H9 (cell line): ENCODE data around the gene AURKA. TPM values are rescaled to one million over a fixed set of nuclear protein-coding genes. Genes with fewer than 3 reads are reported as not detected.

Source experiments
- DNase-seq: peaks from one replicate; pipeline ENCODE4 v3.0.0-alpha.2; 2017
- H2AFZ ChIP-seq: one replicate; pipeline ENCODE4 v1.6.1; 2013; ENCODE audit warnings: mild to moderate bottlenecking, low read length, control low read depth, moderate library complexity
- H2AK5ac ChIP-seq: 2 replicates; pipeline ENCODE4 v1.6.1; 2013; ENCODE audit warnings: low read length, control low read depth, mixed read lengths; ENCODE audit not compliant: insufficient read length
- H2BK120ac ChIP-seq: one replicate; pipeline ENCODE4 v1.6.1; 2013; ENCODE audit warnings: low read depth, mild to moderate bottlenecking, low read length, control low read depth, inconsistent platforms; ENCODE audit not compliant: poor library complexity, severe bottlenecking
- H2BK12ac ChIP-seq: 2 replicates; pipeline ENCODE4 v1.6.1; 2013; ENCODE audit warnings: low read length, control low read depth, mixed read lengths, low read depth; ENCODE audit not compliant: insufficient read length
- H2BK15ac ChIP-seq: 2 replicates; pipeline ENCODE4 v1.6.1; 2013; ENCODE audit warnings: low read depth, low read length, control low read depth
- H2BK20ac ChIP-seq: one replicate; pipeline ENCODE4 v1.6.1; 2013; ENCODE audit warnings: low read depth, mild to moderate bottlenecking, low read length, control low read depth, inconsistent platforms; ENCODE audit not compliant: poor library complexity, severe bottlenecking
- H2BK5ac ChIP-seq: 2 replicates; pipeline ENCODE4 v1.6.1; 2013; ENCODE audit warnings: low read length, control low read depth, mixed read lengths; ENCODE audit not compliant: insufficient read length
- H3K14ac ChIP-seq: 2 replicates; pipeline ENCODE4 v1.6.1; 2013; ENCODE audit warnings: low read length, control low read depth; ENCODE audit not compliant: insufficient read depth
- H3K18ac ChIP-seq: 2 replicates; pipeline ENCODE4 v1.6.1; 2013; ENCODE audit warnings: low read depth, mild to moderate bottlenecking, mixed read lengths, low read length, control low read depth; ENCODE audit not compliant: insufficient read length
- H3K23ac ChIP-seq: 2 replicates; pipeline ENCODE4 v1.6.1; 2013; ENCODE audit warnings: low read length, control low read depth, mixed read lengths, low read depth; ENCODE audit not compliant: insufficient read length
- H3K23me2 ChIP-seq: 2 replicates; pipeline ENCODE4 v1.6.1; 2013; ENCODE audit warnings: low read depth, mild to moderate bottlenecking, mixed read lengths, low read length, control low read depth; ENCODE audit not compliant: insufficient read length, poor library complexity, severe bottlenecking
- H3K27ac ChIP-seq: 2 replicates; pipeline ENCODE4 v1.5.1; 2013; ENCODE audit warnings: low read length, control low read depth, mixed read lengths, low read depth; ENCODE audit not compliant: insufficient read length
- H3K27me3 ChIP-seq: 2 replicates; pipeline ENCODE4 v1.6.1; 2013; ENCODE audit warnings: low read length, control low read depth, inconsistent platforms; ENCODE audit not compliant: insufficient read depth
- H3K4ac ChIP-seq: 2 replicates; pipeline ENCODE4 v1.6.1; 2013; ENCODE audit warnings: low read depth, mild to moderate bottlenecking, control low read depth, inconsistent platforms, low read length, moderate library complexity
- H3K4me1 ChIP-seq: 2 replicates; pipeline ENCODE4 v1.6.1; 2013; ENCODE audit warnings: low read length, control low read depth, inconsistent platforms; ENCODE audit not compliant: insufficient read depth
- H3K4me2 ChIP-seq: 2 replicates; pipeline ENCODE4 v1.6.1; 2013; ENCODE audit warnings: low read length, control low read depth, mixed read lengths; ENCODE audit not compliant: insufficient read length, insufficient read depth
- H3K56ac ChIP-seq: 2 replicates; pipeline ENCODE4 v1.6.1; 2013; ENCODE audit warnings: low read depth, mild to moderate bottlenecking, mixed read lengths, low read length, control low read depth; ENCODE audit not compliant: insufficient read length
- H3K79me1 ChIP-seq: 2 replicates; pipeline ENCODE4 v1.6.1; 2013; ENCODE audit warnings: low read depth, mild to moderate bottlenecking, moderate library complexity, low read length, control low read depth, inconsistent platforms; ENCODE audit not compliant: insufficient read depth, poor library complexity, severe bottlenecking
- H3K79me2 ChIP-seq: 2 replicates; pipeline ENCODE4 v1.6.1; 2013; ENCODE audit warnings: low read length, control low read depth, inconsistent platforms; ENCODE audit not compliant: insufficient read depth
- H3K9ac ChIP-seq: 2 replicates; pipeline ENCODE4 v1.6.1; 2013; ENCODE audit warnings: low read length, control low read depth, mixed read lengths; ENCODE audit not compliant: insufficient read length; ENCODE audit errors: extremely low read depth
- H3K9me3 ChIP-seq: one replicate; pipeline ENCODE4 v1.6.1; 2013; ENCODE audit warnings: low read depth, low read length, inconsistent platforms; ENCODE audit not compliant: control insufficient read depth
- H3T11ph ChIP-seq: one replicate; pipeline ENCODE4 v1.6.1; 2013; ENCODE audit warnings: mild to moderate bottlenecking, low read length, control low read depth, inconsistent platforms
- H4K20me1 ChIP-seq: one replicate; pipeline ENCODE4 v1.6.1; 2013; ENCODE audit not compliant: control insufficient read depth, insufficient read length, insufficient read depth
- H4K5ac ChIP-seq: 2 replicates; pipeline ENCODE4 v1.6.1; 2013; ENCODE audit warnings: low read depth, mild to moderate bottlenecking, mixed read lengths, low read length, control low read depth; ENCODE audit not compliant: insufficient read length
- H4K8ac ChIP-seq: replicated peaks from 2 replicates; pipeline ENCODE4 v1.6.1; 2013; ENCODE audit warnings: low read length, control low read depth, mixed read lengths, low read depth; ENCODE audit not compliant: insufficient read length
- H4K91ac ChIP-seq: 2 replicates; pipeline ENCODE4 v1.6.1; 2013; ENCODE audit warnings: low read depth, mild to moderate bottlenecking, moderate library complexity, mixed read lengths, low read length, control low read depth; ENCODE audit not compliant: insufficient read length
- H3K27ac Mint-ChIP-seq, 3 experiments: 2 replicates in 2 of 3; 3 replicates in 1 of 3; pipeline ENCODE4 v1.8.0; 2020 to 2021; ENCODE audit warnings: mixed read lengths in 3 of 3, mild to moderate bottlenecking in 1 of 3, moderate library complexity in 1 of 3
- H3K27me3 Mint-ChIP-seq: 2 replicates; pipeline ENCODE4 v1.8.0; 2021; ENCODE audit warnings: low read depth, mild to moderate bottlenecking, moderate library complexity, mixed read lengths
- H3K36me3 Mint-ChIP-seq, 3 experiments: 2 replicates in 2 of 3; 3 replicates in 1 of 3; pipeline ENCODE4 v1.8.0; 2020 to 2021; ENCODE audit warnings: low read depth in 3 of 3, mixed read lengths in 3 of 3; ENCODE audit not compliant: insufficient read depth in 1 of 3
- H3K4me1 Mint-ChIP-seq, 2 experiments: 2 replicates each; pipeline ENCODE4 v1.8.0; 2020; ENCODE audit warnings: mixed read lengths in 2 of 2
- H3K4me3 Mint-ChIP-seq, 2 experiments: 2 replicates in 1 of 2; 3 replicates in 1 of 2; pipeline ENCODE4 v1.8.0; 2020 to 2021; ENCODE audit warnings: mild to moderate bottlenecking in 2 of 2, mixed read lengths in 2 of 2, moderate library complexity in 1 of 2
- H3K9me3 Mint-ChIP-seq, 2 experiments: 2 replicates in 1 of 2; 3 replicates in 1 of 2; pipeline ENCODE4 v1.8.0; 2020; ENCODE audit warnings: mild to moderate bottlenecking in 2 of 2, mixed read lengths in 2 of 2, moderate library complexity in 1 of 2
- WGBS: extraction: QIAGEN DNeasy Blood & Tissue Kit; methylation state at CpG from one replicate; pipeline ENCODE4 v1.1.7; 2013; ENCODE audit warnings: missing lambda C conversion rate, low lambda C conversion rate, mixed read lengths; ENCODE audit not compliant: insufficient read length; ENCODE audit errors: extremely low coverage; 5-methylcytosine and 5-hydroxymethylcytosine counted together
- total RNA-seq: library from RNA; stranded (reverse); gene quantifications from 2 replicates; pipeline ENCODE4 v1.2.1, GENCODE V29; 2021
- TF ChIP-seq, protein P1 (sequence below): fragments of 200-600 bp; sonication (generic); conservative IDR thresholded peaks from 3 replicates; pipeline ENCODE4 v1.8.0; 2021; ENCODE audit warnings: antibody characterized with exemption, mild to moderate bottlenecking

Gene AURKA
- total RNA-seq, 1 experiment from 2014 or later = 86.8 TPM

- H3K23me2 ChIP-seq = no peaks in the 10 kb centered on the region
- H3K27me3 ChIP-seq = no peaks in the 10 kb centered on the region
- H3K56ac ChIP-seq = no peak overlapping the region
- no peak overlapping the region for H2AK5ac ChIP-seq
- no peak overlapping the region for H3K4ac ChIP-seq
- TF ChIP-seq, protein P1, sequence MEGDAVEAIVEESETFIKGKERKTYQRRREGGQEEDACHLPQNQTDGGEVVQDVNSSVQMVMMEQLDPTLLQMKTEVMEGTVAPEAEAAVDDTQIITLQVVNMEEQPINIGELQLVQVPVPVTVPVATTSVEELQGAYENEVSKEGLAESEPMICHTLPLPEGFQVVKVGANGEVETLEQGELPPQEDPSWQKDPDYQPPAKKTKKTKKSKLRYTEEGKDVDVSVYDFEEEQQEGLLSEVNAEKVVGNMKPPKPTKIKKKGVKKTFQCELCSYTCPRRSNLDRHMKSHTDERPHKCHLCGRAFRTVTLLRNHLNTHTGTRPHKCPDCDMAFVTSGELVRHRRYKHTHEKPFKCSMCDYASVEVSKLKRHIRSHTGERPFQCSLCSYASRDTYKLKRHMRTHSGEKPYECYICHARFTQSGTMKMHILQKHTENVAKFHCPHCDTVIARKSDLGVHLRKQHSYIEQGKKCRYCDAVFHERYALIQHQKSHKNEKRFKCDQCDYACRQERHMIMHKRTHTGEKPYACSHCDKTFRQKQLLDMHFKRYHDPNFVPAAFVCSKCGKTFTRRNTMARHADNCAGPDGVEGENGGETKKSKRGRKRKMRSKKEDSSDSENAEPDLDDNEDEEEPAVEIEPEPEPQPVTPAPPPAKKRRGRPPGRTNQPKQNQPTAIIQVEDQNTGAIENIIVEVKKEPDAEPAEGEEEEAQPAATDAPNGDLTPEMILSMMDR = no peak
- no peak for DNase-seq
- no peak overlapping the region for H3K27ac Mint-ChIP-seq
- no peak overlapping the region for H3K27ac ChIP-seq
- no peak overlapping the region for H3K23ac ChIP-seq
- no peak overlapping the region for H3K9ac ChIP-seq
- no peak overlapping the region for H2BK15ac ChIP-seq
- H3K4me1 ChIP-seq = no peaks in the 10 kb centered on the region
- no peak overlapping the region for H3K18ac ChIP-seq
- H4K8ac ChIP-seq = no peak overlapping the region
- H3K79me2 ChIP-seq = peaks cover 5% of the 10 kb centered on the region; the same call in 1 of the 2 replicates
- H3K4me3 Mint-ChIP-seq = no peak overlapping the region
- no peaks in the 10 kb centered on the region for H3K9me3 Mint-ChIP-seq
- no peak overlapping the region for H4K5ac ChIP-seq
- no peaks in the 10 kb centered on the region for H3K27me3 Mint-ChIP-seq
- no peak overlapping the region for H3K4me2 ChIP-seq
- H3K36me3 Mint-ChIP-seq = peaks cover 62 to 91% (median 89%) of the 10 kb centered on the region in 3 experiments
- H2BK120ac ChIP-seq = no peak overlapping the region
- no peaks in the 10 kb centered on the region for H4K20me1 ChIP-seq
- H2BK5ac ChIP-seq = no peak overlapping the region
- no peak overlapping the region for H4K91ac ChIP-seq
- H3K4me1 Mint-ChIP-seq = peaks cover 7 to 8% of the 10 kb centered on the region in 2 experiments; a peak in 2 of 4 replicates
- H3K79me1 ChIP-seq = peaks cover 25% of the 10 kb centered on the region
- no peak overlapping the region for H3T11ph ChIP-seq
- no CpG with 5 or more reads among the region's 1 CpG for WGBS
- H3K14ac ChIP-seq = no peak overlapping the region
- no peak overlapping the region for H2BK12ac ChIP-seq
- no peaks in the 10 kb centered on the region for H3K9me3 ChIP-seq
- no peak overlapping the region for H2BK20ac ChIP-seq
- H2AFZ ChIP-seq = no peak overlapping the region
These were observed 11.6 kb downstream of the AURKA start for GRCh38 chr20:56380375-56380774.
